ENCODE measurements around the gene LHFPL2. TPM values are rescaled to one million over a fixed set of nuclear protein-coding genes. Genes with fewer than 3 reads are reported as not detected.
A peak's percentile ranks its signal among the peaks of the same experiment; 100 is the strongest.

The LHFPL2 gene
- polyA plus RNA-seq, 3 donors = 3.7 to 11.6 (median 7.3) TPM

- Histone ChIP-seq H3K79me2 (ENCODE audit: insufficient read depth, low read length) (no peaks in the 10 kb centered on the region), H4K20me1 (ENCODE audit: insufficient read depth, low read length) (no peaks in the 10 kb centered on the region), H3K27ac (ENCODE audit: low read depth in 1 of 2, low read length in 2 of 2) (no peak overlapping the region), H2AFZ (ENCODE audit: insufficient read depth, low read depth, low read length, poor library complexity, severe bottlenecking) (no peak overlapping the region), H3K4me2 (replicated peaks; ENCODE audit: extremely low read depth, low read length, poor library complexity, severe bottlenecking) (no peak overlapping the region), H3K9ac (ENCODE audit: insufficient read depth, low read length, poor library complexity, severe bottlenecking) (no peak overlapping the region), H3K9me3 (replicated peaks in 1 of 2; ENCODE audit: control insufficient read depth in 1 of 2, insufficient read depth in 1 of 2, low read length in 2 of 2) (no peaks in the 10 kb centered on the region), H3K4me1 (ENCODE audit: control insufficient read depth in 1 of 2, insufficient read depth in 2 of 2, low read length in 2 of 2) (peaks cover 22 to 51% of the 10 kb centered on the region in 2 donors), H3K4me3 (replicated peaks in 1 of 3; ENCODE audit: low read depth in 2 of 3, low read length in 3 of 3) (no peak overlapping the region), H3K27me3 (ENCODE audit: control insufficient read depth in 2 of 2, insufficient read depth in 2 of 2, low read length in 2 of 2) (no peaks in the 10 kb centered on the region), H3K36me3 (replicated peaks in 1 of 2; ENCODE audit: control insufficient read depth in 1 of 2, insufficient read depth in 2 of 2, low read length in 2 of 2) (no peaks in the 10 kb centered on the region)
- intact Hi-C loops (cut with micrococcal nuclease) = loop anchor here in 1 of 2 donors (10.0 kb wide), 1 partner anchor 111 kb away; no protein-coding TSS in a partner anchor
- TF ChIP-seq, protein P1, sequence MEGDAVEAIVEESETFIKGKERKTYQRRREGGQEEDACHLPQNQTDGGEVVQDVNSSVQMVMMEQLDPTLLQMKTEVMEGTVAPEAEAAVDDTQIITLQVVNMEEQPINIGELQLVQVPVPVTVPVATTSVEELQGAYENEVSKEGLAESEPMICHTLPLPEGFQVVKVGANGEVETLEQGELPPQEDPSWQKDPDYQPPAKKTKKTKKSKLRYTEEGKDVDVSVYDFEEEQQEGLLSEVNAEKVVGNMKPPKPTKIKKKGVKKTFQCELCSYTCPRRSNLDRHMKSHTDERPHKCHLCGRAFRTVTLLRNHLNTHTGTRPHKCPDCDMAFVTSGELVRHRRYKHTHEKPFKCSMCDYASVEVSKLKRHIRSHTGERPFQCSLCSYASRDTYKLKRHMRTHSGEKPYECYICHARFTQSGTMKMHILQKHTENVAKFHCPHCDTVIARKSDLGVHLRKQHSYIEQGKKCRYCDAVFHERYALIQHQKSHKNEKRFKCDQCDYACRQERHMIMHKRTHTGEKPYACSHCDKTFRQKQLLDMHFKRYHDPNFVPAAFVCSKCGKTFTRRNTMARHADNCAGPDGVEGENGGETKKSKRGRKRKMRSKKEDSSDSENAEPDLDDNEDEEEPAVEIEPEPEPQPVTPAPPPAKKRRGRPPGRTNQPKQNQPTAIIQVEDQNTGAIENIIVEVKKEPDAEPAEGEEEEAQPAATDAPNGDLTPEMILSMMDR (IDR thresholded peaks at IDR 0.05) = no peak
- no peak overlapping the region for H3K4me3 Mint-ChIP-seq
- H3K27me3 Mint-ChIP-seq (ENCODE audit: low read depth in 3 of 3) = peaks cover 0 to 3% (median 2%) of the 10 kb centered on the region in 3 donors
- no peak for DNase-seq
- H3K27ac Mint-ChIP-seq = peak overlapping the region in 1 of 7 donors; percentile 46
- 89% methylated on average over 4 of the region's 4 CpGs for WGBS (ENCODE audit: insufficient coverage)
- H3K36me3 Mint-ChIP-seq = no peaks in the 10 kb centered on the region
- peaks cover 50% of the 10 kb centered on the region for H3K4me1 Mint-ChIP-seq
- peaks cover 0 to 3% (median 0%) of the 10 kb centered on the region in 7 donors for H3K9me3 Mint-ChIP-seq
Observed at GRCh38 chr5:78595458-78595921, 53.1 kb downstream of the LHFPL2 start.

DNA sequence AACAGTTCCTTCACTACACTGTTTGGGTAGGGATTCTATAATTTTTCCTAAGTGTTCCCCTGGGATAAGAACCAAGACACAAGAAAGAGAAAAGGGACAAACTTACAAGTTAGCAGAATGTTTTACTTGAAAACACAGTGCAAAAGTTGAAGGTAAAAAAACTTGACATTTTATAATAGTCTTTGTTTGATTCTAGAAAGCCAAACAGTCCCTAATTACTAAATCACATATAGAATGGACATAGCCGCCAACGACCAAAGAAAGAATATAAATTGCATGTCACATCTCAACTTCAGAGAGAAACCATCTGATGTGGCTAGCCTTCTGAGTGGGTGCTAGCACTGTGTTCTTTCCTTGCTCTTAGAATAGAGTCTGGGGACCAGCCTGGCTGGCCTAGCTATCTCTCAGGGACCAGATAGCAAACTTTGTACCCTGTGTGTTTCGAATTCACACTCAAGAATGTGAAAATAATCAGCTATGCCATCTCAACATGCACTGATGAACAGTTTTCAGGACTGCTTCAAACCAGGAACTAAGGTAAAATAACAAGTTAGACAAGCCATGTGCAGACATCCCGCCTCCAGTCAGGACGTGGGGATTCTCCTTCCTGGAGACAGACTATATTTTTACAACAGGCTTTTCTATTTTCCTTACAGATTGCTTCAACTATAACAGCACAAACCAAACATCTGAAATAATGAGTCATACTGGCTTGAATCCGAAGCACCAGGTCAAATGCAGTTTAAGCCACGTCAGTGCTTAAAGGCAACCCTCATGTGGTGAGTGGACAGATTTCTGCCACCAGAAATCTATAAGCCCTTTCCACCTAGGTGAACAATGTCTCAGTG is 53.7 kb downstream of the LHFPL2 start:
- Histone ChIP-seq H3K4me3 (replicated peaks in 1 of 3; ENCODE audit: low read depth in 2 of 3, low read length in 3 of 3) (no peak overlapping the region), H3K4me1 (ENCODE audit: control insufficient read depth in 1 of 2, insufficient read depth in 2 of 2, low read length in 2 of 2) (peaks cover 22 to 54% of the 10 kb centered on the region in 2 donors), H3K4me2 (replicated peaks; ENCODE audit: extremely low read depth, low read length, poor library complexity, severe bottlenecking) (no peak overlapping the region), H3K9me3 (replicated peaks in 1 of 2; ENCODE audit: control insufficient read depth in 1 of 2, insufficient read depth in 1 of 2, low read length in 2 of 2) (no peaks in the 10 kb centered on the region), H3K9ac (ENCODE audit: insufficient read depth, low read length, poor library complexity, severe bottlenecking) (no peak overlapping the region), H3K27me3 (ENCODE audit: control insufficient read depth in 2 of 2, insufficient read depth in 2 of 2, low read length in 2 of 2) (no peaks in the 10 kb centered on the region), H2AFZ (ENCODE audit: insufficient read depth, low read depth, low read length, poor library complexity, severe bottlenecking) (no peak overlapping the region), H4K20me1 (ENCODE audit: insufficient read depth, low read length) (no peaks in the 10 kb centered on the region), H3K79me2 (ENCODE audit: insufficient read depth, low read length) (no peaks in the 10 kb centered on the region), H3K36me3 (replicated peaks in 1 of 2; ENCODE audit: control insufficient read depth in 1 of 2, insufficient read depth in 2 of 2, low read length in 2 of 2) (no peaks in the 10 kb centered on the region), H3K27ac (ENCODE audit: low read depth in 1 of 2, low read length in 2 of 2) (no peak overlapping the region)
- H3K27ac Mint-ChIP-seq = peak overlapping the region in 5 of 7 donors; percentile 25 to 87 (median 67)
- H3K36me3 Mint-ChIP-seq = no peaks in the 10 kb centered on the region
- TF ChIP-seq, protein P1 (IDR thresholded peaks at IDR 0.05) = no peak
- H3K4me1 Mint-ChIP-seq = peaks cover 56% of the 10 kb centered on the region
- peaks cover 0 to 3% (median 0%) of the 10 kb centered on the region in 3 donors for H3K27me3 Mint-ChIP-seq (ENCODE audit: low read depth in 3 of 3)
- H3K9me3 Mint-ChIP-seq = peaks cover 0 to 3% (median 0%) of the 10 kb centered on the region in 7 donors
- H3K4me3 Mint-ChIP-seq = peak overlapping the region in 1 of 2 donors; percentile 16
- intact Hi-C loops (cut with micrococcal nuclease) = loop anchor here in 1 of 2 donors (10.0 kb wide), 1 partner anchor 110 kb away; no protein-coding TSS in a partner anchor
- WGBS (ENCODE audit: insufficient coverage) = 74% methylated on average over 3 of the region's 7 CpGs
- DNase-seq = peak in 2 of 3 donors; percentile 32 to 68

All from CD14-positive monocyte (primary cell).